CD4-positive, alpha-beta T cell treated with Interleukin-17A for 1 hour (primary cell): Measurements from ENCODE around the gene CHRNB1.

Source experiments
- DNase-seq: peaks from one replicate; pipeline ENCODE4 v3.0.0-alpha.2; 2020

Gene CHRNB1

DNA sequence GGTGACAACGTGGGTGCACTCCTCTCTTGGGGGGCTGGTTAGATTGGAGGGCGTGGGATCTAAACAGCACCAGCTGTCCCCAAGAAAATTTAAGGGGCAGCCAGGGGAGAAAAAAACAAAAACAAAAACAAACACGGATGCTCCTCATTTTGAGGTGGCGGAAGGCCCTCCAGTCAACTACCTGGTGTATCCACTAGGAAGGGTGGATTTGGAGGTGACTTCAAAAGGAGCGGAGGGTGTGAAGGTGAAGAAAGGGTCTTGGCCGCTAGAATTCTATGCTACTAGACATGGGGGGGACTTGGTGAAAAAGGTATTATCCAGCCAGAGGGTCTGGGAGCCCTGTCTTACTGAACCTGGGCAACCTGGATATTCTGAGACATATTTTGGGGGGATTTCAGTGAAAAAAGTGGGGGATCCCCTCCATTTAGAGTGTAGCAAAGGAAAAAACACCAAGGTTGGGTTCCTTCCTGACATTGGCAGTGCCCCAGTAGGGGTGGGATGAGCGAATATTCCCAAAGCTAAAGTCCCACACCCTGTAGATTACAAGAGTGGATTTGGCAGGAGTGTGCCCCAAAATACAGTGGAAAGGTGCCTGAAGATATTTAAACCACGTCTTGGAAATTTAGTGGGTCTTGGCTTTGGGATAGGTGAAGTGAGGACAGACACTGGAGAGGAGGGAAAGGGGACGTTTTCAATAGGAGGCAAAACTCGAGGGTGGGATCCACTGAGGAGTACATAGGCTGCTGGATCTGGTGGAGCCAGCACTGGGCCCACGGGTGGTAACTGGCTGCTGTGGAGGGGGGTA, 6.0 kb upstream of the CHRNB1 start:
- DNase-seq, result no peak

DNA sequence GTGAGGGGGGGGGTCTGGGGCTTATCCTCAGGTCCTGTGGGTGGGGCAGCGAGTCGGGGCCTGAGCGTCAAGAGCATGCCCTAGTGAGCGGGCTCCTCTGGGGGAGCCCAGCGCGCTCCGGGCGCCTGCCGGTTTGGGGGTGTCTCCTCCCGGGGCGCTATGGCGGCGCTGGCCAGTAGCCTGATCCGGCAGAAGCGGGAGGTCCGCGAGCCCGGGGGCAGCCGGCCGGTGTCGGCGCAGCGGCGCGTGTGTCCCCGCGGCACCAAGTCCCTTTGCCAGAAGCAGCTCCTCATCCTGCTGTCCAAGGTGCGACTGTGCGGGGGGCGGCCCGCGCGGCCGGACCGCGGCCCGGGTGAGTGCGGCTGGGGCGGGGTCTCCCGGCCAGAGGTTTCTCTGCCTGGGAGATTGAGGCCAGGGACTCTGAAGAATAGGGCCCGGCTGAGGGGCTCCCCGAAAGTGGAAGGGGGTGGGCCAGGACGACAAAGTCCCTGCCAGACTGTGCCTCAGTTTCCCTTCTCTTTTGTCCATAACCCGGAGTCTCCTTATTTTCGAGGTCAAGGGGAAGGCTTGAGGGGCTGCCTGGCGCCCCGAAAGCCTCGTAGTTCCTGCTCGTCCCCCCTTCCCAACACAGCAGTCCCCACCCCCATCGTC, 5.3 kb upstream of the CHRNB1 start, which contains the start of gene FGF11:
FGF11 (plus strand) TSS at position 51 of the 651 bp plus-strand sequence; CDS start at position 160, 109 bp downstream.
- no peak for DNase-seq

DNA sequence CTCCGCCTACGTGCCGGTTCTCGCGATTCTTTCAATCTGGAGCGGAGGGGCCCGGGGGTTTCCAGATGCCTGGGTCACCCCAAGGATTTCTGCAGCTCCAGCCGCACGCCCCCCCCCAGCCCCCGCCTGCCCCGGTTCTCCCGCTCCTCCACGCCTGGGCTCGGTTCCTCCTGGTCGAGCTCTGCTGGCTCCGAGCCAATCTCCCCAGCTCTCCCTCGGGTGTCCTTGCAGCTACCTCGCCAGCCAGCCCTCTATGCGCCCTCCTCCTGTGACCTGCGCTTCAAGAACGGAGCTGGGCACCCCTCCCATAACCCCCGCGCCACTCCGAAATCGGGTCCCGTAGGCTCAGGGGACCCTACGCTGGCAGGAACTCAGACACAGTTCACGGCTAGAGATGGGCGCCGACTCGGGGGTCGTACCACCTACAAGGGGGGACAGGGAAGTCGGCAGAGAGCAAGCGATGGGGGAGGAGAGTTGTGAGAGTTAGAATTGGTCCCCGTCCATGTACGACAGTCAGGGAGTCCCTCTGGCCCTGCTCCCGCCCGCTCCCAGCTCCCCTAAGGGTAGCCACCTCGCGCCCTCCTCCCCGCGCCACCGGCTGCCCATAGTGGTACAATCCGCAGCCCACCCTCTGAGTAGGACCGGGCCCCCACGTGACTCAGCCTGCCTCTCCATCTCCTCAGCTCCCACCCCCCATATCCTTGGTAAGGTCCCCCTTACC, 4.6 kb upstream of the CHRNB1 start:
- peak; percentile 41 for DNase-seq

DNA sequence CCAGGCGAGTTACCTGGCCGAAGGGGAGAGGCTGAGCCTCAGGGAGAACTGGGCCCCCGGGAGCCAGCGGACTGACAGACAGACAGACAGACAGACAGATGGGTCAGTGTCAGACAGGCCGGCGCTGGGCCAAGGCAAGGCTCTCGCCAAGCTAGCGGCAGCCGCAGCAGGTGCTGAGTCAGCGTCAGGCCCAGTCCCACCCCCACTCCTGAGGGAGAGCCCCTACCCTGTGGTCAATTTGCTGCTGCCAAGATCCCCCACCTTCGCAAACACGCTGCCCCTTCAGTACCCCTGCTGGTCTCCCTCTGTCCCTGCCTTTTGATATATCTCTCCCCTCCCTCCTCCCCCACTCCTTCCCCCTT, 4.0 kb upstream of the CHRNB1 start:
- no peak for DNase-seq

DNA sequence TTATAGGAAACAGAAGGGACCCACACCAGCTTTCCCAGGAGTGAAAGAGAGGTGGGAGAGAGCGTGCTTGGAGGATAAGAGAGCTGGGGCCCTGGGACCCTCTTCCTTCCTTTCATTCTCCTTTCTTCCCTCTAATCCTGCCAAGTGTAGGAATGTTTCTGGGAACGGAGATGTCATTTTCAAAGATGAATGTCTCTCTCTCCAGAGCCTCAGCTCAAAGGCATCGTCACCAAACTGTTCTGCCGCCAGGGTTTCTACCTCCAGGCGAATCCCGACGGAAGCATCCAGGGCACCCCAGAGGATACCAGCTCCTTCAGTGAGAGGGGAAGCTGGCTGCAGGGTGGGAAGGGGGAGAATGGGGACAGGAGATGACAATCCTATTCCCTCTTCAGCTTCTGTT, 3.6 kb upstream of the CHRNB1 start:
- DNase-seq, result no peak

DNA sequence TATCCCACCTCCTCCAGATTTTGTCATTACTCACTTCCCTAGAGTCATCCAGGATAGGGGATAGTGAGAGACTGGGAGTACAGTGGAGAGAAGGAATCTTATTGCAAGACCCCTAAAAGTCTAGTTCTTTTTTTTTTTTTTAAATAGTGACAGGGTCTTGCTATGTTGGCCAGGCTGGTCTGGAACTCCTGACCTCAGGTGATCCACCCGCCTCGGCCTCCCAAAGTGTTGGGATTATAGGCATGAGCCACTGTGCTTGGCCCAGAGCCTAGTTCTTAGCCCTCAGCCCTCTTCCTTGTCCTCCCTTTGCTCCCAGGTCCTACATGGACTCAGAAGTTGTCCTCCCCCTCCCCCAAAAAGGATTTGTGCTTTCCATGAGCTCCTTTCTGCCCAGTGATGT, 2.7 kb upstream of the CHRNB1 start:
- DNase-seq, result no peak

DNA sequence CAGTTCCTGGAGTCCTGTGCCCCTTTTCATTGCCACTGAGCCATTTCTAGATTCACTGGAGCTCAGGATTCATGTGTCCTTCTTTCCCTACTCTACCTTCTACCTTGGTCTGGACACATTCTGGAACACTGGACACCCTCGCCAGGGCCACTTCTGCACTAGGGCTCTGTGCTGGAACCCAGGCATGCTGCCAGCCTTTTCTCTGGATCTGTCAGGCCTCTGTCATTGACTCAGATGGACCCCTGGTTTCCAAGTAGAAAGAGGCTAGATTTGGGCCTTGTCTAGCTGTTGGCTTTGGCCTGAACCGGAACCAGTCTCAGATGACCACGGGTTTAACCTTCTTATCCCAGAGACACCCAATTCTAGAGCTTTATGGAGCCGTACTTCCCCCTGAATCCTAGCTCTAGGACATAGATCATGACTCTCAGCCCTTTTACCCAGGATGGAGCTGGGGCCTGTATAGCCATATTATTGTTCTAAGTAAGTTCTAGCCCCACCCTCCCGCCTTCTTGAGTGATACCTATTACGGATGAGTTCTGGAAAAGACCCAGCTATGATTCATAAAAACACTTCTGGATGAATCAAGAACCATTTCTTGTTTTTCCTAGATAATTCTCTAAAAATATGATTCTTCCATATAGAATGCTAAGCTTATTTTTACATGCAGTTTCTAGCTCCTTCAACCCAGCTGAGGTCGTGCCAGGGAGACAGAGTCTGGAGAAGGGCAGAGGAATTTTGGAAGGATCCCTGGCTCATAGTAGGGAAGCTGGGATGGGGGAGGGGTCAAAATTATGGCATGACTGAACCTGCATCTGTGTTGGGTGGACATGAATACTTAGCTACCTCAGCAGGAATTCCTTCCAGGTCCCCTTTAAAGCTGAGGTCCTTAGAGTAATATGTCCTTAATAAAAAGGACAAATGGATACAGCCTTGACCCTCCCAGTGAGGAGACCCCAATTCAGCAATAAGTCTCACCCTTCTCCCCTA, 1.1 kb upstream of the CHRNB1 start:
- DNase-seq, result no peak

DNA sequence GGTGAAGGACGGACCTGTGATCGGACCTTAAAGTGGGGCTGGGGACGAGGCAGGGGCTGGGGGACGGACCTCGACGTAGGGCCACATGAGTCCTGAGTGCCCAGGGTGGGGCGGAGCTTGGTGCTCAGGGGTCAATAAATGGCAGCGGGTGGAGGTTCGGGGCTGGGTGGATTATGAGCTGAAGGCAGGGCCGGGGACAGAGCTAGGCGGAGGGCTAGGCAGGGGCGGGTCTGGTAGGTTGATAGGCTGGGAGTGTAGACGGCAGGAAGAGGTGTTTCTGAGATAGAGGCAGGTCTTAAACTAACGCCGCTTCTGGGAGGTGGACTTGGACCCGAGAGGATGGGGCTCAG, 733 bp downstream of the CHRNB1 start:
- peak; percentile 47 for DNase-seq

DNA sequence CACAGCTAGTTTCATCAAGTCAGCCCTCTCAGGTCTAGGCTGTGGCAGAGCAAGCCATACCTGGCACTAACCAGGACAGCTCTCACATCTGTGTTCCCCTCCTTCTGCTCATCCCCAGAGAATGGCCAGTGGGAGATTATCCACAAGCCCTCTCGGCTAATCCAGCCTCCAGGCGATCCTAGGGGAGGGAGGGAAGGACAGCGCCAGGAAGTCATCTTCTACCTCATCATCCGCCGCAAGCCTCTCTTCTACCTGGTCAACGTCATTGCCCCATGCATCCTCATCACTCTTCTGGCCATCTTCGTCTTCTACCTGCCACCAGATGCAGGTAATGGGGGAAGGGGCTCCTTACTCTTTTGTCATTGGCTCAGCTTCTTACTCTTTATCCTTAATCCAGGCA, 3.6 kb downstream of the CHRNB1 start:
- no peak for DNase-seq

DNA sequence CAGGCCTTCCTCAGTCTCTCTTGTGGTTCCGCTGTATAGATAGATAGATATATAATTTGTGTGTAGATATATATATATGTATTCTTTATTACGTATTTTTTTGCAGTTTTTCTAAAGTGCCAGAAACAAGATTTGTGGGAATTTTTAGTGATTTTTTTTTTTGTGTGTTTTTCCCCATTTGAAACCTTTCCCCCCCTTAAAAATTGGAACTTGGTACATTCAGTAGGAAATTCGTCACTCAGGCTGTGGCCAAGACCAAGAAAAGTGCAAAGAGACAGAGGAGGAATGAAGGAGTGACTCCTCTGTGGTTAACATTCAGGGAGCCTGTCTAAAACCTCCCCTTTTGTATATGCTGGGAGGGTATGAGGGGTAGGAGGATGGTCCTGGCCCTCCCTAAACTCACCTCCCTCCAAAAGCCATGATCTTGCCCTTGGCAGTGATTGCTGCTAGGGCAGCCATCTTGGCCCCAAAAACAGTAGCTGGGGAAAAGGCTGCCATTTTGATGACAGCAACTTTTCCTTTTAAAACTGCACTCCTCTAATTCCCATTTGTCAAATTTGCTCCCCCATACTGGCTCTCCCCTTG, 15.2 kb downstream of the CHRNB1 start:
- DNase-seq, result no peak

DNA sequence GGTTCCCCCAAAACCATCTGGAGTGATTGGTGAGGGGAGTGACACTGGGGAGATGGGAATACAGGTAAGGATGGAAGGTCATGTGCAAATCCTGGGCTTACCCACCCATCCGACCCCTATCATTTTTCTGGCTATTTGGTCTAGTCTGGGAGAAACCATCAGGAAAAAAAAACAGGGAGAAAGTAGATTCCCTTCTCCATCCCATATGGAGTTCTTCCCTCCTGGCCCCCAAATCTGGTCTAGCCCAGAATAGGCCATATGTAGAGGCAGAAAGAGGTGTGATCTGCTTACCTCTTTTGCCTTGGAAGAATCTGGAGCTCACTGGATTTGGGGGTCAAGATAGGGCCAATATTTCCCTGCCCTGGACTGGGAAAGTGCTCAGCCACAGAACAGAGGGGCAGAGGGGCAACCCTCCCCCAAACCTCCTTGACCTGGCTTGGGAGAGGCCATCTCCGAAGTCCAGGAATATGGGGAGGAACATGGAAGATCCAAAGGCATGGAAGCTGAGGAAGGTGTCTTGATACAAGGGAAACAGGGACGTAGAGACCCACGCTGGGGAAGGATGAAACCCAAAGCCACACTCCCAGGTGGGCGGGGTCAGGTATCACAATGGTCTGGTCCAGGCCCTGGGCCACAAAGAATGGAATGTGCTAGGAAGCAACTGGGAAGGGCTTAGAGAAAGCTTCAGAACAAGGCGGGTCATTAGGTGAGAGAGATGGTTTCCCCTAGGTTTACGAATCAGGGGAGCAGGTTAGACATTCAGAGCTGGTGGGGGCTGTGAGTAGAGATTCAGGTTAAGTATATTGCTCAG, 16.2 kb downstream of the CHRNB1 start:
- no peak for DNase-seq

DNA sequence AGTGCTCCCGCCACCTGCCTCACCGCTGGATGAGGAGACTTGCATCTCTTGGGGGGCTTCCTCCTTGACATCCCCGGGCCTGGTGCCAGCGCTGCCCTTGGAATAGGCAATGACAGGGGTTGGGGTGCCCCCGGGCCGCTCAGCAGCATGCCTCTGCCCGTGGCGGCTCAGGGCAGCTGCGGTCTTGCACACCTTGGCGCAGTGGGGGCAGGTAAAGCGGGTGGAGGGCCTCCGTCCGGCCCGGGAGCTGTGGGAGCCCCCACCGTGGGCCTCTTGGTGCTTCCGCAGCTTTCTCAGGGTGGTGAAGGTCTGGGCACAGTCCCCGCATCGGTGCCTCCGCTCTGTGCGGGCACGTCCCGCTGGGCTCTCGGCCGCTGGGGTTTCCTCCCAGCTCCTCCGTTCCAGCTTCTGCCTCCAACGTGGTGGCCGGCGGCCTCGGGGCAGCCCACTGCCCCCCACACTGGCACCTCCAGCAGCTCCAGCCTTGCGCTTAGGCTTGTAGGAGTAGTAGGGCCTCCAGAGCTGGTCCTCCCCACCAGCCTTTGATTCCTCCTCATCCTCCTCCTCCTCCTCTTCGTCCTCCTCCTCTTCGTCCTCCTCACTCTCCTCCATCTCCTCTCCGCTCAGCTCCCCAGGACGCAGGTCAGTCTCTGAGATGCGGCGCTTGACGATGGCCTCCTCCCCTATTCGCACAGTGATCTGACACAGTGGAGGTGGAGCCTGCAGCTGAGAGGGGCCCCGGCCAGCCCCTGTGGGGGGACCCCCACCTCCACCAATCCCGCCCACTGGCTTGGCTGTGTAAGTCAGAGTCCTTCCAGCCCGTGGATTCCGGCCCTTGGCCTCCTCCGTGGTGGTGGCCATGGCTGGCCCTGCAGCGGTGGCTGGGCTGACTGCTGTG, 17.9 kb downstream of the CHRNB1 start:
- no peak for DNase-seq

DNA sequence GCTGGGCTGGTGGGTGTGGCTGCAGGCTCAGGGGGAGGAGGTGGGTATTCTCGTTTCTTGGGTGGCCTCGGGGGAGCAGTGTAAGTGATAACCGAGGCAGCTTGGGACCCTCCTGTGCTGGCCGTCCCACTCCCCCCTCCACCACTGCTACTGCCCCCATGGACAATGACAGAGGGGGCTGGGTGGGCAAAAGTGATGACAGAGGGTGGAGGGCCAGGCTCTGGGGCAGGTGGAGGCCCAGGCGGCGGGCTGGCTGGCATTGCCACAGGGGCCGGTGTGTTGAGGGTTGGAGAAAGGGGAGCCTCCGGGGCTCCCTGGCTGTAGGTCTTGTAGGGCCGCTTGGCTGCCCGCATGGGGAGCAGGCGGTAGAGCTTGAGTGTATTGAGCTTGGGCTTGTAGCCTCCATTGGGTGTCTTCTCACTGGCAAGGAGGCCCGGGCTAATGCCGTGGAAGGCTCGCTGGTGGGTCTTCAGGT, 18.5 kb downstream of the CHRNB1 start:
- DNase-seq, result no peak

DNA sequence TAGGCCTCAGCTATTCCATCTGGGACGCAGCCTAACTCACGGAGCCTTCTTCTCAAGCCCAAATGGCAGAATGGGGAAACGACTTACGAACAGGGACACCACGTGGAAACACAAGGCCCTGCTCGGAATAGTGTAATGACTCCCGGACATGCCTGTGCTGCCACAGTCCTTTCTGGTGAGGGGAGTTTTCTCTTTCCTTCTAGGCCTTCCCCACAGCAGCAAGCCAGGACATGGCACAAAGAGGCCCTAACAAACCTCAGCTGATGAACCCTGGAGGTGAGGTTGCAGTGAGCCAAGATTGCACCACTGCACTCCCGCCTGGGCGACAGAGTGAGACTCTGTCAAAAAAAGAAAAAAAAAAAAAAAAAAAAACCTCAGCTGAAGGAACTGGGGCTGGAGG, 19.2 kb downstream of the CHRNB1 start:
- DNase-seq, result no peak

DNA sequence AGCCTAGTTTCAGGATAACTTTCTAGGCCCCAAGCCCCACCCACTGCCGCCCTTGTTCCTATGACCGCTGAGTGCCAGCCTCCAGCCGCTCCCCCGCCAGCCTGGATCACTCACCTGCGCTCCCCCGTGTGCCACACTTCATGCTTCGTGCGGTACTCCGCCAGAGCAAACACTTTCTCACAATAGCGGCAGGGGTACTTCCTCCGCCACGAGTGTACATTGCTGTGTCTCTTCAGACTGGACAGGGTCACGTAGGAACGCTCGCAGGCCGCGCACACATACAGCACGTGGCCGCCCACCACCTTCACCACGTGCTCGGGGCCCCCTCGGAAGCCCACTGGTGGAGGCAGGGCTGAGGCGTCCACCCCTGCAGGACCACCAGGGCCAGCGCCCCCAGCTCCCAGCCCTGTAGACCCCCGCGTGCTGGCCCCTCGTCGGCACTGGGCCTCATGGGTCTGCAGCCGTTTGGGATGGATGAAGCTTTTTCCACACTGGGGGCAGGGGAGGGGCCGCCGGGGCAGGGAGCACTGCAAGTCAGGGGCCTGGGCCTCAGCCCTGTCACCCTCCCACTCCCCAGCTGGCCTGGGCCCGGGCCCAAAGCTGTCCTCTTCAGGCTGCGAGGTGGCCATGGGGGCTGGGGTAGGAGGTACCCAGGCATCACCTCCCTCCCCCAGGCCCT, 20.9 kb downstream of the CHRNB1 start:
- DNase-seq, result no peak

DNA sequence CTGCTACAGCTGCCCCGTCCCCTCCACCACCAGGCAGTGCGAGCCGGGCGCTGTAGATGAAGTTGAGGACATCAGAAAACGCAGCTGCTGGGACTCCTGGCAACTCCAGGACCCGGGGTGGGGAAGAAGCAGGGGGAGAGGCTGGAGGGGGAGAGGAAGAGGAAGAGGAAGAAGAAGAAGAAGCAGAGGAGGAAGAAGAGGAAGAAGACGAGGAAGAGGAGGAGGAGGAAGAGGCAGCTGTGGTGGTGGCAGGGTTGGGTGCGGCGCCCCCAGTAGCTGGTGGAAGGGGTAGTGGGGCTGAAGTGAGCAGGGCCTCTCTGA, 21.4 kb downstream of the CHRNB1 start:
- DNase-seq, result no peak

DNA sequence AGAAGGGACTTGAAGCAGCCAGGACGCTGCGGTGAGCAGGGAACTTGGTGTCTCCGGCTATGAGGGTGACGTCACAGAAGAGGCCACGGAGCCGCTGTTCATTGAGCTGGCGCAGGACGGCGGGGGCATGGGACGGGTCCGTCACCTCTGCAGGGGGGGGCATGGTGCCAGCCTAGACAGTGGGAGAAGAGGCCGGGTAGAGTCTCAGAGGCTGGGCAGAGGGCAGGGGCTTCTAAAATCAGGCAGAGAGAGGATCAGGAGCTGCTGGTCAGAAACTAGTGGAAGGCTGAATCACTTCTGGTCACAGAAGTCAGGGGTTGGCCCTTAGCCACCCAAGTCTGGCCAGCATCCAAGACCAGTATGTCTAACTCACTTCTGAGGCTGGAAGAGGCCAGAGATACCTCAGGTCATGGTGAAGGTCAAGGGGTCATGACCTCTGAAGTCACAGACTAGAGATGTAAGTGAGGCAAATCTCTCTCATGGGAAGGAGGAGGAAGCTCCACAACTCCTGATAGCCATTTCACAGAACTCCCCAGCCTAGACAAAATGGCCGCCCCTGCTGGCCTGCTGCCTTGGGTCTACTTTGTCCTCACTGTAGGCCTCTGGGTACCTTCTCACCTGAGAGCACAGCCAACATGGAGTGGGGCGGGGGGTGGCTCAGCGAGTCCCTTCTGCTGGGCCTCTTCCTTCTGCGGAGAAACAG, 21.9 kb downstream of the CHRNB1 start:
- DNase-seq, result no peak

DNA sequence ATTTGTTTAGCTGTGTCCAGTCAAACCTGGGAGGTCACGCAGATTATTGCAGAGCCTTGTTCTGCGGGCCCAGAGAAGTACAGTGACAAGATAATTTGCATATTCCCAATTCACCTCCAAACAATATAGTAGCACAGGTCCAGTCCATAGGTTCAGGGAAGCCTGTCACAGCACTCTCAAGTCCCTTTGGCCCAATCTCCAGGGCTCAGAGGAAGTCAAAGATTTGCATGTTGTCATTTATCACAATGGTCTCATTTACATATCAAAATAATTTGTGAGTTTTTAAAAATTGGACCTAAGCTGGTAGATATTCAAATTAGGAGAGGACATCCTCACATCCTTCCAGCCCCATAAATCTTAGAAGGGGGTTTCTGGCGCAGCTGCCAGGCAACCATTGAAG, 22.6 kb downstream of the CHRNB1 start:
- no peak for DNase-seq

DNA sequence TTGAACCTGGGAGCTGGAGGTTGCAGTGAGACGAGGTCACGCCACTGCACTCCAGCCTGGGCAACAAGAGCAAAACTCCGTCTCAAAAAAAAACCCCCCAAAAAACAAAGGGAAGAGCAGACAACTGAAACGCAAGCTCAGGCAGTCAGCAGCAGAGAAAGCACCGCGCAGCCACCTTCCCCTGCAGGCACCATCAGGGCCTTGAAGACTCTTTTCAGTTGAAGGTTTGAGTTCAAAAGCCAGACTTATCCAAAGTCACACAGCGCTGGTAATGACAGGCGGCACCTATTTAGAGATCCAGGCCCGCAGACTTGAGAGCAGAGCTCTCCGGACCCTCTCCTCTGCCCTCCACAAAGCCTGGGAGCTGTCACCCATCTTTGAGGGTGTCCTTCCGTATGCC, 23.4 kb downstream of the CHRNB1 start:
- DNase-seq, result no peak
